A549 (cell line): ENCODE results near the gene UFD1. TPM values are rescaled to one million over a fixed set of nuclear protein-coding genes. Genes with fewer than 3 reads are reported as not detected.

Source experiments
- ATAC-seq, 2 experiments: fragments of 200-7000 bp in 1 of 2; fragments of >200 bp in 1 of 2; cut with Nextera tagmentation in 1 of 2; cut with Tn5 transposase in 1 of 2; 3 replicates each; pipeline versions ENCODE4 v1.8.0 to v1.9.1; 2018 to 2020; ENCODE audit warnings: mild to moderate bottlenecking in 1 of 2, moderate library complexity in 1 of 2
- CTCF ChIA-PET: fragments of 300-600 bp; sonication (Branson Sonifier 250); formaldehyde crosslinking; extraction: SDS; loops from one replicate; lab custom pipeline; 2021; ENCODE audit warnings: antibody characterized with exemption, inconsistent platforms; lab: Yijun Ruan, JAX
- POLR2A ChIA-PET: fragments of 350-600 bp; formaldehyde crosslinking; extraction: SDS; loops from one replicate; lab custom pipeline; 2021; ENCODE audit warnings: antibody characterized with exemption, inconsistent platforms; lab: Yijun Ruan, JAX
- DNase-seq, 2 experiments: peaks; one replicate each; pipeline versions ENCODE4 v3.0.0 to v3.0.0-alpha.2; 2011 to 2016; ENCODE audit warnings: low read depth in 1 of 2, low spot score in 1 of 2
- FAIRE-seq: peaks from 2 replicates; lab custom pipeline; 2011; peaks lifted over from hg19 to GRCh38; lab: Jason Lieb, UNC
- H3K27ac ChIP-seq, 2 experiments: fragments of >200 bp; sonication (Bioruptor Twin); formaldehyde crosslinking; 3 replicates each; pipeline ENCODE4 v1.5.1; 2016 to 2017
- H3K4me1 ChIP-seq: fragments of >200 bp; sonication (Bioruptor Twin); formaldehyde crosslinking; 3 replicates; pipeline ENCODE4 v1.6.1; 2016
- H3K4me2 ChIP-seq: fragments of >200 bp; sonication (Bioruptor Twin); formaldehyde crosslinking; 3 replicates; pipeline ENCODE4 v1.6.1; 2016
- H3K4me3 ChIP-seq: fragments of >200 bp; sonication (Bioruptor Twin); formaldehyde crosslinking; 3 replicates; pipeline ENCODE4 v1.5.1; 2016
- H3K9me3 ChIP-seq: fragments of >200 bp; sonication (Bioruptor Twin); formaldehyde crosslinking; 3 replicates; pipeline ENCODE4 v1.6.1; 2016
- ATOH8 ChIP-seq: fragments of 250-450 bp; sonication (Bioruptor Pico); IDR thresholded peaks from 2 replicates; pipeline ENCODE4 v1.5.0; 2020; ENCODE audit warnings: low read depth, mild to moderate bottlenecking, moderate library complexity
- CBX2 ChIP-seq: fragments of 200-600 bp; sonication (generic); IDR thresholded peaks from 2 replicates; pipeline ENCODE4 v1.6.1; 2016; ENCODE audit warnings: low read depth, mild to moderate bottlenecking, borderline replicate concordance
- CHD2 ChIP-seq: fragments of 150-350 bp; IDR thresholded peaks from 2 replicates; pipeline ENCODE4 v1.6.1; 2014; ENCODE audit warnings: low read length; ENCODE audit not compliant: partially characterized antibody
- EHF ChIP-seq: fragments of 250-450 bp; sonication (Bioruptor Pico); IDR thresholded peaks from 2 replicates; pipeline ENCODE4 v1.5.0; 2020; ENCODE audit warnings: mild to moderate bottlenecking
- EP300 ChIP-seq, 2 experiments: fragments of >200 bp; sonication (Bioruptor Twin); formaldehyde crosslinking; IDR thresholded peaks; 2 replicates in 1 of 2; 3 replicates in 1 of 2; pipeline ENCODE4 v1.6.1; 2016 to 2017
- ESRRA ChIP-seq: fragments of 150-350 bp; IDR thresholded peaks from 2 replicates; pipeline ENCODE4 v1.6.1; 2014; ENCODE audit warnings: mild to moderate bottlenecking, low read length, borderline replicate concordance
- FOSB ChIP-seq: fragments of 250-450 bp; sonication (Bioruptor Pico); IDR thresholded peaks from 2 replicates; pipeline ENCODE4 v1.5.0; 2020; ENCODE audit warnings: mild to moderate bottlenecking, moderate library complexity
- FOXS1 ChIP-seq: fragments of 250-450 bp; sonication (Bioruptor Pico); IDR thresholded peaks from 2 replicates; pipeline ENCODE4 v1.5.0; 2020; ENCODE audit warnings: mild to moderate bottlenecking, moderate library complexity
- GATA3 ChIP-seq: IDR thresholded peaks from 2 replicates; pipeline ENCODE4 v1.6.1; 2012; ENCODE audit warnings: borderline replicate concordance
- HEYL ChIP-seq: fragments of 250-450 bp; sonication (Bioruptor Pico); IDR thresholded peaks from 2 replicates; pipeline ENCODE4 v1.8.0; 2021; ENCODE audit warnings: mild to moderate bottlenecking, moderate library complexity
- HMGXB4 ChIP-seq: fragments of 250-450 bp; sonication (Bioruptor Pico); IDR thresholded peaks from 2 replicates; pipeline ENCODE4 v1.5.0; 2021; ENCODE audit warnings: mild to moderate bottlenecking, moderate library complexity, borderline replicate concordance
- HOXB5 ChIP-seq: fragments of 250-450 bp; sonication (Bioruptor Pico); IDR thresholded peaks from 2 replicates; pipeline ENCODE4 v1.5.0; 2020; ENCODE audit warnings: mild to moderate bottlenecking, moderate library complexity
- JUNB ChIP-seq: fragments of >200 bp; sonication (Bioruptor Twin); formaldehyde crosslinking; IDR thresholded peaks from 2 replicates; pipeline ENCODE4 v1.6.1; 2016
- MAFK ChIP-seq: fragments of 450-650 bp; IDR thresholded peaks from 2 replicates; pipeline ENCODE4 v1.6.1; 2014; ENCODE audit not compliant: partially characterized antibody
- NPAS2 ChIP-seq: fragments of 250-450 bp; sonication (Bioruptor Pico); IDR thresholded peaks from 2 replicates; pipeline ENCODE4 v1.8.0; 2022; ENCODE audit warnings: mild to moderate bottlenecking, moderate library complexity, borderline replicate concordance
- NR3C1 ChIP-seq: fragments of >200 bp; sonication (Bioruptor Twin); formaldehyde crosslinking; IDR thresholded peaks from 3 replicates; pipeline ENCODE4 v1.6.1; 2017
- RFX5 ChIP-seq: fragments of 450-650 bp; IDR thresholded peaks from 2 replicates; pipeline ENCODE4 v1.7.1; 2014; ENCODE audit warnings: antibody characterized with exemption, mild to moderate bottlenecking, moderate library complexity
- SREBF2 ChIP-seq: fragments of 450-650 bp; IDR thresholded peaks from 2 replicates; pipeline ENCODE4 v1.6.1; 2014; ENCODE audit warnings: mild to moderate bottlenecking, moderate library complexity
- TP53 ChIP-seq: fragments of 250-450 bp; sonication (Bioruptor Pico); IDR thresholded peaks from 2 replicates; pipeline ENCODE4 v1.5.0; 2021; ENCODE audit warnings: mild to moderate bottlenecking, moderate library complexity
- ZC3H11A ChIP-seq: fragments of 450-650 bp; IDR thresholded peaks from 2 replicates; pipeline ENCODE4 v1.6.1; 2014; ENCODE audit warnings: antibody characterized with exemption, mild to moderate bottlenecking
- ZFP36 ChIP-seq: fragments of 450-650 bp; IDR thresholded peaks from 2 replicates; pipeline ENCODE4 v1.6.1; 2014; ENCODE audit warnings: borderline replicate concordance; ENCODE audit not compliant: partially characterized antibody
- ZSCAN20 ChIP-seq: fragments of 250-450 bp; sonication (Bioruptor Pico); IDR thresholded peaks from 2 replicates; pipeline ENCODE4 v1.8.0; 2022; ENCODE audit warnings: mild to moderate bottlenecking, moderate library complexity
- WGBS: methylation state at CpG from one replicate; pipeline ENCODE4 v1.1.6; 2017; ENCODE audit errors: missing lambda C conversion rate; 5-methylcytosine and 5-hydroxymethylcytosine counted together
- polyA plus RNA-seq, 4 experiments: library from polyadenylated mRNA; depleted of rRNA in 3 of 4; stranded (reverse); fragments of >200 nt; fragmentation: RNase III in 1 of 4; extraction: RNeasy Plus Mini Kit Qiagen cat#74134 plus additional on column Dnase treatment in 1 of 4; gene quantifications; 2 replicates in 3 of 4; 3 replicates in 1 of 4; pipeline ENCODE4 v1.2.3, GENCODE V29; 2011 to 2017
- TF ChIP-seq, protein P1 (sequence below): IDR thresholded peaks from 2 replicates; pipeline ENCODE4 v1.6.1; 2012

Gene UFD1
- polyA plus RNA-seq, 2 of the 4 experiments (the other 2 are of a cell fraction): 95.4 to 96.1 TPM

- WGBS: 95% methylated on average over 5 of the region's 5 CpGs
- ChIA-PET CTCF (interaction anchor here (1.1 to 1.9 kb wide), 3 partner anchors 8 to 124 kb away, joined by 3 to 5 read pairs (median 3); no protein-coding TSS in a partner anchor), POLR2A (no interaction called here)
- Histone ChIP-seq H3K27ac (no peak overlapping the region), H3K4me3 (no peak overlapping the region), H3K4me2 (no peak overlapping the region), H3K4me1 (no peaks in the 10 kb centered on the region), H3K9me3 (no peaks in the 10 kb centered on the region)
- no peak for TF ChIP-seq NR3C1
- no peak for TF ChIP-seq ESRRA
- no peak for TF ChIP-seq ATOH8 (CRISPR knock-in tag)
- TF ChIP-seq HOXB5 (CRISPR knock-in tag): no peak
- no peak for TF ChIP-seq HMGXB4
- TF ChIP-seq HEYL (CRISPR knock-in tag): no peak
- no peak for TF ChIP-seq TP53 (CRISPR knock-in tag)
- no peak; a peak in 1 of 6 replicates for ATAC-seq
- no peak for DNase-seq
- FAIRE-seq: no peak
These were observed 26.7 kb upstream of the UFD1 start for GRCh38 chr22:19505735-19506126.

GRCh38 chr22:19504900-19505734 lies 26.1 kb upstream of the UFD1 start:
- no peak overlapping the region for H3K4me2 ChIP-seq
- no peak for ATAC-seq
- 89% methylated on average over 17 of the region's 18 CpGs for WGBS
- no peak overlapping the region for H3K27ac ChIP-seq
- no peak overlapping the region for H3K4me3 ChIP-seq
- no peak for DNase-seq
- no peak for TF ChIP-seq SREBF2
- no peak for TF ChIP-seq MAFK
- no peak for TF ChIP-seq FOXS1 (CRISPR knock-in tag)
- TF ChIP-seq JUNB: no peak
- POLR2A ChIA-PET: no interaction called here
- CTCF ChIA-PET: interaction anchor here (1.1 to 1.9 kb wide), 3 partner anchors 9 to 125 kb away, joined by 3 to 5 read pairs (median 3); no protein-coding TSS in a partner anchor
- H3K4me1 ChIP-seq: no peaks in the 10 kb centered on the region
- FAIRE-seq: no peak
- no peaks in the 10 kb centered on the region for H3K9me3 ChIP-seq

GRCh38 chr22:19503869-19504268 lies 24.9 kb upstream of the UFD1 start:
- ATAC-seq: peak; percentile 50 to 68; a peak in 3 of 6 replicates
- H3K4me1 ChIP-seq: no peaks in the 10 kb centered on the region
- H3K4me2 ChIP-seq: no peak overlapping the region
- CTCF ChIA-PET: interaction anchor here (1.8 kb wide), 1 partner anchor 126 kb away, joined by 11 read pairs; no protein-coding TSS in a partner anchor
- no peak for FAIRE-seq
- WGBS: 87% methylated on average over 9 of the region's 9 CpGs
- H3K9me3 ChIP-seq: no peaks in the 10 kb centered on the region
- no peak overlapping the region for H3K27ac ChIP-seq
- POLR2A ChIA-PET: no interaction called here
- TF ChIP-seq NPAS2 (CRISPR knock-in tag) (no peak), FOSB (CRISPR knock-in tag) (no peak), HEYL (CRISPR knock-in tag) (no peak), ZFP36 (no peak), HMGXB4 (no peak), CHD2 (no peak), EHF (no peak), CBX2 (no peak), EP300 (IDR thresholded peaks at IDR 0.05) (no peak), SREBF2 (no peak), GATA3 (no peak), ZC3H11A (no peak), ZSCAN20 (CRISPR knock-in tag) (no peak), RFX5 (no peak)
- TF ChIP-seq, protein P1, sequence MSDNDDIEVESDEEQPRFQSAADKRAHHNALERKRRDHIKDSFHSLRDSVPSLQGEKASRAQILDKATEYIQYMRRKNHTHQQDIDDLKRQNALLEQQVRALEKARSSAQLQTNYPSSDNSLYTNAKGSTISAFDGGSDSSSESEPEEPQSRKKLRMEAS: no peak
- H3K4me3 ChIP-seq: no peak overlapping the region
- DNase-seq: no peak
